HepG2 (cell line): ENCODE measurements around the gene NSUN5. TPM values are rescaled to one million over a fixed set of nuclear protein-coding genes. Genes with fewer than 3 reads are reported as not detected.

ENCODE experiments used
- CHD4 ChIP-seq: fragments of 200-600 bp; sonication (generic); IDR thresholded peaks from 2 replicates; pipeline ENCODE4 v1.7.0; 2017; ENCODE audit warnings: mild to moderate bottlenecking, low read length, borderline replicate concordance
- CTCF ChIP-seq: sonication (generic); formaldehyde crosslinking; IDR thresholded peaks from 2 replicates; pipeline ENCODE4 v1.5.0; 2020; ENCODE audit warnings: mild to moderate bottlenecking, missing genetic modification reagents, moderate library complexity
- ELF3 ChIP-seq: IDR thresholded peaks from 2 replicates; pipeline ENCODE4 v1.6.1; 2016; ENCODE audit warnings: missing genetic modification reagents, missing compliant biosample characterization
- FOXP4 ChIP-seq: sonication (generic); formaldehyde crosslinking; IDR thresholded peaks from 2 replicates; pipeline ENCODE4 v1.4.0; 2020; ENCODE audit warnings: missing genetic modification reagents
- HNRNPLL ChIP-seq: fragments of 200-400 bp; formaldehyde crosslinking; IDR thresholded peaks from 2 replicates; pipeline ENCODE4 v1.6.1; 2017; ENCODE audit warnings: mild to moderate bottlenecking, low read depth, low read length; ENCODE audit not compliant: poor library complexity, severe bottlenecking
- KDM3A ChIP-seq: IDR thresholded peaks from 2 replicates; pipeline ENCODE4 v1.6.1; 2018; ENCODE audit warnings: low read depth, missing compliant biosample characterization
- SMARCE1 ChIP-seq: fragments of 450-650 bp; IDR thresholded peaks from 2 replicates; pipeline ENCODE4 v1.6.1; 2017; ENCODE audit warnings: borderline replicate concordance
- SSRP1 ChIP-seq: IDR thresholded peaks from 2 replicates; pipeline ENCODE4 v1.6.1; 2016; ENCODE audit warnings: control low read depth
- TCF12 ChIP-seq, 2 experiments: fragments of 450-650 bp in 1 of 2; sonication (generic) in 1 of 2; formaldehyde crosslinking in 1 of 2; IDR thresholded peaks; 2 replicates each; pipeline versions ENCODE4 v1.6.1 to v1.8.0; 2017 to 2022; ENCODE audit warnings: antibody characterized with exemption in 1 of 2, mild to moderate bottlenecking in 1 of 2, missing genetic modification reagents in 1 of 2, moderate library complexity in 1 of 2
- ZBTB26 ChIP-seq: IDR thresholded peaks from 2 replicates; pipeline ENCODE4 v1.6.1; 2016; ENCODE audit warnings: missing compliant biosample characterization, missing genetic modification reagents, borderline replicate concordance
- ZBTB38 ChIP-seq: sonication (generic); formaldehyde crosslinking; IDR thresholded peaks from 2 replicates; pipeline ENCODE4 v1.5.1; 2020; ENCODE audit warnings: mild to moderate bottlenecking, missing genetic modification reagents
- ZMYM3 ChIP-seq: sonication (generic); formaldehyde crosslinking; IDR thresholded peaks from 2 replicates; pipeline ENCODE4 v1.5.1; 2020; ENCODE audit warnings: mild to moderate bottlenecking, missing genetic modification reagents
- ZNF143 ChIP-seq: sonication (generic); formaldehyde crosslinking; IDR thresholded peaks from 2 replicates; pipeline ENCODE4 v1.4.0; 2020; ENCODE audit warnings: missing genetic modification reagents
- ZNF367 ChIP-seq: sonication (generic); formaldehyde crosslinking; IDR thresholded peaks from 2 replicates; pipeline ENCODE4 v1.4.0; 2020; ENCODE audit warnings: missing genetic modification reagents, borderline replicate concordance
- ZNF724P ChIP-seq: sonication (generic); formaldehyde crosslinking; IDR thresholded peaks from 2 replicates; pipeline ENCODE4 v1.8.0; 2022; ENCODE audit warnings: missing genetic modification reagents, borderline replicate concordance
- polyA plus RNA-seq, 8 experiments: library from polyadenylated mRNA; depleted of rRNA in 3 of 8; stranded (reverse) in 7 of 8; unstranded in 1 of 8; fragments of >200 nt; fragmentation: Illumina TruSeq in 4 of 8; extraction: Trizol in 4 of 8; gene quantifications; 2 replicates each; pipeline versions ENCODE4 v1.2.1 to v1.2.3, GENCODE V29; 2011 to 2016; ENCODE audit warnings: low read depth in 4 of 8, missing spikeins in 1 of 8, mixed read lengths in 1 of 8; ENCODE audit not compliant: insufficient read depth in 1 of 8
- total RNA-seq, 5 experiments: library from RNA; depleted of rRNA; stranded (reverse); fragments of >200 nt; fragmentation: Illumina TruSeq; extraction: Trizol; gene quantifications; 2 replicates each; pipeline ENCODE4 v1.2.3, GENCODE V29; 2016; ENCODE audit warnings: low read depth in 1 of 5
- TF ChIP-seq, protein P1 (sequence below): sonication (generic); formaldehyde crosslinking; IDR thresholded peaks from one replicate; pipeline ENCODE4 v1.5.1; 2020; ENCODE audit warnings: mild to moderate bottlenecking, missing genetic modification reagents; ENCODE audit errors: not compliant biosample characterization

The NSUN5 gene
- total and polyA plus RNA-seq, 2 of the 13 experiments (the other 11 are each of a cell fraction or from before 2014, with no cell fraction given) = 19.9 to 35.8 TPM

DNA sequence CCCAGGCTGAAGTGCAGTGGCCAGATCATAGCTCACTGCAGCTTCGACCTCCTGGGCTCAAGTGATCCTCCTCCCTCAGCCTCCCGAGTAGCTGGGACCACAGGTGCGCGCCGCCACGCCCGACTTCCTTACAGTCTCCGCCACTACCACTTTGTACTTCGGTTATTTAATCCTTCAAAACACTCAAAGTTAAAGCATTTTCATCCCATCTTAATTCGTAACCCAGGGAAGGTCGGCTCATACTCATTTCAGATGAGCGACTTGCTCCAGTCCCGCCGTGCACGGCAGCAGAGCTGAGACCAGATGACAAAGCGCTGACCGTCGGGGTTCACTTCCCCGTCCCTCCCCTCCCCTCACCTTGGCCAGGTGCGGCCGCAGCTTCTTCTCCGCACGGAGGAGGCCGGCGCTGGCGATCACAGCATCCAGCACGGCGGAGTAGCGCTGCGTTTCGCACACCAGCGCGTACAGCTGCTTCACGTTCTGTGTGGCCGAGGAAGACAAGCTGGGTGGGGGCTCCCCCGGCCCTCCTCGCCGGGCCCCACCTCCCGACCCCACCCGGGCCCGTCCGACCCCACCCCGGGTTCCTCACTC lies 457 bp downstream of the NSUN5 start (continued):
- TF ChIP-seq FOXP4 (CRISPR knock-in tag) (no peak), ZMYM3 (CRISPR knock-in tag) (peak; percentile 21; the same call in 1 of the 2 replicates), SMARCE1 (no peak), HNRNPLL (no peak), ELF3 (CRISPR knock-in tag) (no peak), CTCF (CRISPR knock-in tag) (peak; percentile 4; the same call in 1 of the 2 replicates), TCF12 (IDR thresholded peaks at IDR 0.05) (no peak), TCF12 (CRISPR knock-in tag; IDR thresholded peaks at IDR 0.05) (peak; percentile 37; the same call in 1 of the 2 replicates), ZNF143 (CRISPR knock-in tag) (no peak), CHD4 (no peak), KDM3A (CRISPR knock-in tag) (0 out of 2 replicates have a peak, but pooled peaks have one; percentile 5), ZBTB38 (CRISPR knock-in tag) (0 out of 2 replicates have a peak, but pooled peaks have one; percentile 19), SSRP1 (CRISPR knock-in tag) (no peak), ZNF367 (no peak), ZNF724P (CRISPR knock-in tag) (no peak), ZBTB26 (CRISPR knock-in tag) (0 out of 2 replicates have a peak, but pooled peaks have one; percentile 4)
- TF ChIP-seq, protein P1, sequence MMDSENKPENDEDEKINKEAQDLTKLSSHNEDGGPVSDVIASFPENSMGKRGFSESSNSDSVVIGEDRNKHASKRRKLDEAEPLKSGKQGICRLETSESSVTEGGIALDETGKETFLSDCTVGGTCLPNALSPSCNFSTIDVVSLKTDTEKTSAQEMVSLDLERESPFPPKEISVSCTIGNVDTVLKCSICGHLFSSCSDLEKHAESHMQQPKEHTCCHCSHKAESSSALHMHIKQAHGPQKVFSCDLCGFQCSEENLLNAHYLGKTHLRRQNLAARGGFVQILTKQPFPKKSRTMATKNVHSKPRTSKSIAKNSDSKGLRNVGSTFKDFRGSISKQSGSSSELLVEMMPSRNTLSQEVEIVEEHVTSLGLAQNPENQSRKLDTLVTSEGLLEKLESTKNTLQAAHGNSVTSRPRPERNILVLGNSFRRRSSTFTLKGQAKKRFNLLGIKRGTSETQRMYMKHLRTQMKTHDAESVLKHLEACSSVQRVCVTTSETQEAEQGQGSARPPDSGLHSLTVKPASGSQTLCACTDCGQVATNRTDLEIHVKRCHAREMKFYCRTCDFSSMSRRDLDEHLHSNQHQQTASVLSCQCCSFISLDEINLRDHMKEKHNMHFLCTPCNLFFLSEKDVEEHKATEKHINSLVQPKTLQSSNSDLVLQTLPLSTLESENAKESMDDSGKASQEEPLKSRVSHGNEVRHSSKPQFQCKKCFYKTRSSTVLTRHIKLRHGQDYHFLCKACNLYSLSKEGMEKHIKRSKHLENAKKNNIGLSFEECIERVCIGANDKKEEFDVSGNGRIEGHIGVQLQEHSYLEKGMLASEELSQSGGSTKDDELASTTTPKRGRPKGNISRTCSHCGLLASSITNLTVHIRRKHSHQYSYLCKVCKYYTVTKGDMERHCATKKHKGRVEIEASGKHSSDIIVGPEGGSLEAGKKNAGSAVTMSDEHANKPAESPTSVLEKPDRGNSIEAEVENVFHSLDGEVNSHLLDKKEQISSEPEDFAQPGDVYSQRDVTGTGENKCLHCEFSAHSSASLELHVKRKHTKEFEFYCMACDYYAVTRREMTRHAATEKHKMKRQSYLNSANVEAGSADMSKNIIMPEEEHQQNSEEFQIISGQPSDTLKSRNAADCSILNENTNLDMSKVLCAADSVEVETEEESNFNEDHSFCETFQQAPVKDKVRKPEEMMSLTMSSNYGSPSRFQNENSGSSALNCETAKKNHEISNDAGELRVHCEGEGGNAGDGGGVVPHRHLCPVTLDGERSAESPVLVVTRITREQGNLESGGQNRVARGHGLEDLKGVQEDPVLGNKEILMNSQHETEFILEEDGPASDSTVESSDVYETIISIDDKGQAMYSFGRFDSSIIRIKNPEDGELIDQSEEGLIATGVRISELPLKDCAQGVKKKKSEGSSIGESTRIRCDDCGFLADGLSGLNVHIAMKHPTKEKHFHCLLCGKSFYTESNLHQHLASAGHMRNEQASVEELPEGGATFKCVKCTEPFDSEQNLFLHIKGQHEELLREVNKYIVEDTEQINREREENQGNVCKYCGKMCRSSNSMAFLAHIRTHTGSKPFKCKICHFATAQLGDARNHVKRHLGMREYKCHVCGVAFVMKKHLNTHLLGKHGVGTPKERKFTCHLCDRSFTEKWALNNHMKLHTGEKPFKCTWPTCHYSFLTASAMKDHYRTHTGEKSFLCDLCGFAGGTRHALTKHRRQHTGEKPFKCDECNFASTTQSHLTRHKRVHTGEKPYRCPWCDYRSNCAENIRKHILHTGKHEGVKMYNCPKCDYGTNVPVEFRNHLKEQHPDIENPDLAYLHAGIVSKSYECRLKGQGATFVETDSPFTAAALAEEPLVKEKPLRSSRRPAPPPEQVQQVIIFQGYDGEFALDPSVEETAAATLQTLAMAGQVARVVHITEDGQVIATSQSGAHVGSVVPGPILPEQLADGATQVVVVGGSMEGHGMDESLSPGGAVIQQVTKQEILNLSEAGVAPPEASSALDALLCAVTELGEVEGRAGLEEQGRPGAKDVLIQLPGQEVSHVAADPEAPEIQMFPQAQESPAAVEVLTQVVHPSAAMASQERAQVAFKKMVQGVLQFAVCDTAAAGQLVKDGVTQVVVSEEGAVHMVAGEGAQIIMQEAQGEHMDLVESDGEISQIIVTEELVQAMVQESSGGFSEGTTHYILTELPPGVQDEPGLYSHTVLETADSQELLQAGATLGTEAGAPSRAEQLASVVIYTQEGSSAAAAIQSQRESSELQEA = peak; percentile 60
